ENCODE results near the gene ANTXR2.
"Not testable (repeated sequence)": the region's sequence is repeated elsewhere in the genome, so short reads cannot be mapped to it uniquely, and the experiment has no call there.

Gene ANTXR2

DNA sequence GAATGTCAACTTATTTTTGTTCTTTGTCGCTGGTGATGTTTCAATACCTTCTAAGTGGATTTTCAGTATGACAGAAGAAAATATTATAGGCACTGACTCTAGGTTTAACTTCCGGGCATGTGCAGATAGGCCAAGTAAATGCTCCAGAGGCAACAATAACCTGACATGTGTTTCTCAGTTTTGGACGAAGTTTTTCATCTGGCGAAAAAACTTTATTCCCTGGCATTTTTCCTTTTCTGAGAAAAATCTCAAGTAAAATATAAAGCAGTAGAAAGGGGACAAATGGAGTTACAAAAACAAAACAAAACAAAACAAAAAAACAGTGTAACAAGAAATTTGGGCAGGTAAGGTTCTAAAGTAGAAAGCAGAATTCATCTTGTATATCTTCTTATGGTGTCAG is 173.5 kb downstream of the ANTXR2 start:
- peak overlapping the region; percentile 13 for H3K27ac Mint-ChIP-seq
- H3K4me1 Mint-ChIP-seq: peaks cover 15% of the 10 kb centered on the region
- no peak for DNase-seq
- no peak overlapping the region for H3K4me3 Mint-ChIP-seq
- H3K9me3 Mint-ChIP-seq: peaks cover 9% of the 10 kb centered on the region
- TF ChIP-seq, protein P1, sequence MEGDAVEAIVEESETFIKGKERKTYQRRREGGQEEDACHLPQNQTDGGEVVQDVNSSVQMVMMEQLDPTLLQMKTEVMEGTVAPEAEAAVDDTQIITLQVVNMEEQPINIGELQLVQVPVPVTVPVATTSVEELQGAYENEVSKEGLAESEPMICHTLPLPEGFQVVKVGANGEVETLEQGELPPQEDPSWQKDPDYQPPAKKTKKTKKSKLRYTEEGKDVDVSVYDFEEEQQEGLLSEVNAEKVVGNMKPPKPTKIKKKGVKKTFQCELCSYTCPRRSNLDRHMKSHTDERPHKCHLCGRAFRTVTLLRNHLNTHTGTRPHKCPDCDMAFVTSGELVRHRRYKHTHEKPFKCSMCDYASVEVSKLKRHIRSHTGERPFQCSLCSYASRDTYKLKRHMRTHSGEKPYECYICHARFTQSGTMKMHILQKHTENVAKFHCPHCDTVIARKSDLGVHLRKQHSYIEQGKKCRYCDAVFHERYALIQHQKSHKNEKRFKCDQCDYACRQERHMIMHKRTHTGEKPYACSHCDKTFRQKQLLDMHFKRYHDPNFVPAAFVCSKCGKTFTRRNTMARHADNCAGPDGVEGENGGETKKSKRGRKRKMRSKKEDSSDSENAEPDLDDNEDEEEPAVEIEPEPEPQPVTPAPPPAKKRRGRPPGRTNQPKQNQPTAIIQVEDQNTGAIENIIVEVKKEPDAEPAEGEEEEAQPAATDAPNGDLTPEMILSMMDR (IDR thresholded peaks at IDR 0.05): no peak
- no peaks in the 10 kb centered on the region for H3K27me3 Mint-ChIP-seq (ENCODE audit: low read depth, poor library complexity)
- H3K36me3 Mint-ChIP-seq (ENCODE audit: low read depth): peaks cover 15% of the 10 kb centered on the region

DNA sequence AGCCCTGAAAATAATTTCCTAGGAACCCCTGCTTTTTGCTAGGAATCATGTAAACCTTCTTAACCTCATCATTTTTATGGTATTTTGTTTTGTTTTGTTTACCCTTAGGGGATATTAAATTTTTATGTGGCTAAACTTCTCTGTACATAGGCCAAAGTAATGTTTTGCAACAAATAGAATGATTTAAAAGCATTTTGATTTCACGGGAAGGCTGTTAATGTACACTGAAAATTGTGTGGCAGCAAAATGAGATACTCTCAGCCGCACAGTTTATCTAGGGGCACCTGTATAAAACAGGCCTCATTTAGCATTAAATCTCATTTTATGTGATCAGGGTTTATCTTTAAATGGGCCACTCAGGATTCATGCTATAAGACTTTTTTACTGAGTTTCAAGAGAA is 175.0 kb downstream of the ANTXR2 start:
- H3K27me3 Mint-ChIP-seq (ENCODE audit: low read depth, poor library complexity): no peaks in the 10 kb centered on the region
- peaks cover 9% of the 10 kb centered on the region for H3K9me3 Mint-ChIP-seq
- TF ChIP-seq, protein P1 (IDR thresholded peaks at IDR 0.05): no peak
- H3K36me3 Mint-ChIP-seq (ENCODE audit: low read depth): peaks cover 15% of the 10 kb centered on the region
- peaks cover 15% of the 10 kb centered on the region for H3K4me1 Mint-ChIP-seq
- H3K4me3 Mint-ChIP-seq: no peak overlapping the region
- no peak overlapping the region for H3K27ac Mint-ChIP-seq
- DNase-seq: no peak

DNA sequence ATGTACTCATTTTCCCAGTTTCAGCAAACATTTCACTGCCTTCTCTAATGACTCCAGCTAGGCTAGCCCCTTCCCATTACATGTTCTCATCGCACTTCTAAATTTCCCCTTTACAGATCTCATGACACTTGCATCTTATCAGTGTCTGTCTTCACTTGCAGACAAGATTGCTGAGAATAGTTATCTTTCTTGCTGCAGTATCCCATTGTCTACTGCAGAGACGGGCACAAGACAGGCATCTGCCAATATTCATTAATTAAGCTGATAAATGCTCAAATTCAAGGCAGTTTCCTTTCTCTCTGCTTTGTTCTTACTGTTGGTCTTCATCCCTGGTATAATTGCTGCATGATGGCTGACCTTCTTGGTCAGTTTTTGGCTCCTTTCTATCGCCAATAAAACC is 175.9 kb downstream of the ANTXR2 start:
- TF ChIP-seq, protein P1 (IDR thresholded peaks at IDR 0.05): no peak
- H3K4me1 Mint-ChIP-seq: peaks cover 15% of the 10 kb centered on the region
- H3K27me3 Mint-ChIP-seq (ENCODE audit: low read depth, poor library complexity): no peaks in the 10 kb centered on the region
- DNase-seq: no peak
- H3K4me3 Mint-ChIP-seq: no peak overlapping the region
- H3K36me3 Mint-ChIP-seq (ENCODE audit: low read depth): peaks cover 15% of the 10 kb centered on the region
- peaks cover 9% of the 10 kb centered on the region for H3K9me3 Mint-ChIP-seq
- no peak overlapping the region for H3K27ac Mint-ChIP-seq

DNA sequence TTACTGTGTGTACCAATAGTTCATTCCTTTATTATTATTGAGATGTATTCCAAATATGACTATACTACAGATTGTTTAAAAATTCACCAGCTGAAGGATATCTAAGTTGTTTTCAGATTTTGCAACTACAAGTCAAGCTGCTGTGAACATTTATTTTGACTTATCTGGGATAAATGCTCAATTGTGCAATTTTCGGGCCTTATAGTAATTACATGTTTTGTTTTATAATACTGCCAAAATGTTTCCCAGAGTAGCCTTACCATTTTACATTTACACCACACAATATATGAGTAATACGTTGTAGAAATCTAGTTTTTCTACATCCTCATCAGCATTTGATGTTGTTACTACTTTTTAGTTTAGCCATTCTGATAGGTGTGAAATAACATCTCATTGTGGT is 179.6 kb downstream of the ANTXR2 start:
- Mint-ChIP-seq H3K27ac (no peak overlapping the region), H3K9me3 (peaks cover 6% of the 10 kb centered on the region), H3K4me3 (no peak overlapping the region), H3K27me3 (ENCODE audit: low read depth, poor library complexity) (no peaks in the 10 kb centered on the region), H3K36me3 (ENCODE audit: low read depth) (no peaks in the 10 kb centered on the region), H3K4me1 (peaks cover 15% of the 10 kb centered on the region)
- no peak for DNase-seq
- TF ChIP-seq, protein P1 (IDR thresholded peaks at IDR 0.05): no peak

DNA sequence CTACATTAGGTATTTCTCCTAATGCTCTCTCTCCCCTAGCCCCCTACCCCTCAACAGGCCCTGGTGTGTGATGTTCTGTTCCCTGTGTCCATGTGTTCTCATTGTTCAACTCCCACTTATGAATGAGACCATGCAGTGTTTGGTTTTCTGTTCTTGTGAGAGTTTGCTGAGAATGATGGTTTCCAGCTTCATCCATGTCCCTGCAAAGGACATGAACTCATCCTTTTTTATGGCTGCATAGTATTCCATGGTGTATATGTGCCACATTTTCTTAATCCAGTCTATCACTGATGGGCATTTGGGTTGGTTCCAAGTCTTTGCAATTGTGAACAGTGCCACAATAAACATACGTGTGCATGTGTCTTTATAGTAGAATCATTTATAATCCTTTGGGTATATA is 184.0 kb downstream of the ANTXR2 start:
- not testable (repeated sequence) for H3K27ac Mint-ChIP-seq; H3K27me3 Mint-ChIP-seq (ENCODE audit: low read depth, poor library complexity); H3K4me3 Mint-ChIP-seq; H3K36me3 Mint-ChIP-seq (ENCODE audit: low read depth); DNase-seq; H3K9me3 Mint-ChIP-seq
- peaks cover 10% of the 10 kb centered on the region for H3K4me1 Mint-ChIP-seq

DNA sequence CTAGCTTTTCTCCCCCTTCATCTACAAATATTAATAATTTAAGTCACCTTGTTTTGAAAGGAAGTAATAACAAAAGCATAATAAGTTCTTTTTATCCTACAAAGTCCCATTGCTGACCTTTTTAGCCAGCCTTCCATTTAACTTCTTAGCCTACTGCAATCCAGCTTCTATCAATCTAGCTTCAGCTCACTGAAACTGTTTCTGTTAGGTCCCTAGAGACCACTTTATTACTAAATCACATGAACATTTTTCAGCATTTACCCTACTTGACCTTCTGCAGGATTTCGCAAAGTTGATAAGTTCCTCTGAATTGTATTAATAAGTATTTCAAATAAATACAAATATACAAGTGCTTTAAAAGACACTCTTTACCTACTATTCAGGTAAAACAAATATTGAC is 186.5 kb downstream of the ANTXR2 start:
- peaks cover 6% of the 10 kb centered on the region for H3K9me3 Mint-ChIP-seq
- TF ChIP-seq, protein P1 (IDR thresholded peaks at IDR 0.05): no peak
- H3K4me1 Mint-ChIP-seq: peaks cover 10% of the 10 kb centered on the region
- H3K27ac Mint-ChIP-seq: no peak overlapping the region
- no peak for DNase-seq
- H3K4me3 Mint-ChIP-seq: no peak overlapping the region
- H3K36me3 Mint-ChIP-seq (ENCODE audit: low read depth): no peaks in the 10 kb centered on the region
- H3K27me3 Mint-ChIP-seq (ENCODE audit: low read depth, poor library complexity): no peaks in the 10 kb centered on the region

Data from nephron progenitor cell (in vitro differentiated cells).